Neutrophil (primary cell): ENCODE measurements around the gene MYO1D.

Experiments used
- H3K27ac ChIP-seq: fragments of 200-600 bp; sonication (generic); 2 replicates; pipeline ENCODE4 v1.5.1; 2016; ENCODE audit warnings: mild to moderate bottlenecking, moderate library complexity
- H3K27me3 ChIP-seq: fragments of 200-600 bp; sonication (generic); 2 replicates; pipeline ENCODE4 v1.6.0; 2016; ENCODE audit warnings: mild to moderate bottlenecking
- H3K36me3 ChIP-seq: fragments of 200-600 bp; sonication (generic); 2 replicates; pipeline ENCODE4 v1.5.1; 2017
- H3K4me1 ChIP-seq, 2 experiments: fragments of 200-600 bp in 1 of 2; sonication (generic) in 1 of 2; 1 replicate in 1 of 2; 2 replicates in 1 of 2; pipeline versions ENCODE4 v1.5.1 to v1.6.1; 2013 to 2016; ENCODE audit warnings: low read depth in 1 of 2, low read length in 1 of 2, mild to moderate bottlenecking in 1 of 2, moderate library complexity in 1 of 2; ENCODE audit not compliant: control insufficient read depth in 1 of 2, insufficient read depth in 1 of 2
- H3K4me3 ChIP-seq, 2 experiments: fragments of 200-600 bp in 1 of 2; sonication (generic) in 1 of 2; 1 replicate in 1 of 2; 2 replicates in 1 of 2; pipeline ENCODE4 v1.5.1; 2013 to 2016; ENCODE audit warnings: low read depth in 1 of 2, low read length in 1 of 2, mild to moderate bottlenecking in 1 of 2, moderate library complexity in 1 of 2
- H3K9me3 ChIP-seq: fragments of 200-600 bp; sonication (generic); 2 replicates; pipeline ENCODE4 v1.5.1; 2016
- CTCF ChIP-seq: fragments of 200-600 bp; sonication (generic); IDR thresholded peaks from 2 replicates; pipeline ENCODE4 v1.5.1; 2016; ENCODE audit warnings: antibody characterized with exemption

MYO1D gene

DNA sequence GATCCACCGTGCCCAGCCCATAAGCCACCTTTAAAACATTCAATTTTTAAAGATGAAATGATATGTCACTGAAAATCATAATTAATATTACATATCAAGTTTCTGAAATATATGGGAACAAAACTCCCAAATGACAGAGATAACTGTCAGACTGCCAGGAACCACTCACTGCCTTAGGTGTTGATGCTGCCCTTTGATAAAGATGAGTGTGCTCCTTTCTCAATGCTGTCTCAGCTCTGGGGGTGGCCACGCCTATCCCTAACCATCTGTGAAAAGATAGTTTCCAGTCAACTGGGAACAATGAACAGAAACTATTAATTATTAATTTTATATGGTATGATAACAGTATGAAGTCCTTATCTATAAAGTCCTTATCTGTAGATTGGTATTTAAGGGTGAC is 177.7 kb downstream of the MYO1D start:
- Histone ChIP-seq H3K9me3 (no peaks in the 10 kb centered on the region), H3K4me1 (no peaks in the 10 kb centered on the region), H3K27me3 (no peaks in the 10 kb centered on the region), H3K27ac (no peak overlapping the region), H3K4me3 (no peak overlapping the region), H3K36me3 (no peaks in the 10 kb centered on the region)
- TF ChIP-seq CTCF: no peak

- H3K4me1 ChIP-seq: no peaks in the 10 kb centered on the region
- no peaks in the 10 kb centered on the region for H3K27me3 ChIP-seq
- H3K27ac ChIP-seq: no peak overlapping the region
- no peaks in the 10 kb centered on the region for H3K36me3 ChIP-seq
- H3K9me3 ChIP-seq: no peaks in the 10 kb centered on the region
- no peak overlapping the region for H3K4me3 ChIP-seq
- no peak for TF ChIP-seq CTCF
These were observed 178.9 kb downstream of the MYO1D start for GRCh38 chr17:32697728-32698625.

DNA sequence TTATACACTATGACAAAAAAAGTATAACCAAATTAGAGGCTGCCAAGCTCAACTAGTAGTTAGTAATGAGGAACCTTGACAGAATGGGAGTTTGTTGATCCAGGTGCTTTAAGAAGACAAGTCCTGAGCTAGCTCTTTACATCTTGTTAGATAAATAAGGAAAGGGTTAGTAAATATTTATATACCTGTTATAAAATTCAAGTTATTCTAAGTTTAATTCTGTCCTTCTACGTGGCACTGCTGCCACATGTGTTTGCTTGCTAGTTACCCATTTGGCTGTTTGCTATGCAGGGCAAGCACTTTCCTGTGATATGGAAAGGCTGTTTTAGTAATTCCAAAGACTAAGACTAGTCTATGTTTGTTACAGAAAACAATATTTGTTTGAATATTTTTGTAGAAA is 180.5 kb downstream of the MYO1D start:
- Histone ChIP-seq H3K27me3 (no peaks in the 10 kb centered on the region), H3K4me3 (no peak overlapping the region), H3K9me3 (no peaks in the 10 kb centered on the region), H3K4me1 (no peaks in the 10 kb centered on the region), H3K36me3 (no peaks in the 10 kb centered on the region), H3K27ac (no peak overlapping the region)
- TF ChIP-seq CTCF: no peak

DNA sequence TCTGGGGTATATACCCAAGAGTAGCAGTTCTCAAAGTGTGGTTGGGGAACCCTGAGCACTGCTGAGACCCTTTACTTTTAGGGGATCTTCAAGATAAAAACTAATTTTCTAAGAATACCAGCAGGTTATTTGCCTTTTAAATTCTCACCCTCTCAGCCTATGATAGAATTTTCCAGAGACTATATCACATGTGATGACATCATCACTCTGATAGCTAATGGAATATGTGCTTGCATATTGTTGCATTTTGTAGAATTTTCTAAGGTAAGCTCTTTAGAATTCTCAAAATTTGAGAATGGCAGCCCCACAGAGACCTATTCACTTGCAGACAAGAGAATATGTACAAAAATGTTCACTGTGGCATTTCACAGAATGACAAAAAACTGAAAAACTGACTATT is 181.1 kb downstream of the MYO1D start:
- no peaks in the 10 kb centered on the region for H3K4me1 ChIP-seq
- H3K4me3 ChIP-seq: no peak overlapping the region
- TF ChIP-seq CTCF: no peak
- no peaks in the 10 kb centered on the region for H3K27me3 ChIP-seq
- H3K9me3 ChIP-seq: no peaks in the 10 kb centered on the region
- no peak overlapping the region for H3K27ac ChIP-seq
- no peaks in the 10 kb centered on the region for H3K36me3 ChIP-seq

DNA sequence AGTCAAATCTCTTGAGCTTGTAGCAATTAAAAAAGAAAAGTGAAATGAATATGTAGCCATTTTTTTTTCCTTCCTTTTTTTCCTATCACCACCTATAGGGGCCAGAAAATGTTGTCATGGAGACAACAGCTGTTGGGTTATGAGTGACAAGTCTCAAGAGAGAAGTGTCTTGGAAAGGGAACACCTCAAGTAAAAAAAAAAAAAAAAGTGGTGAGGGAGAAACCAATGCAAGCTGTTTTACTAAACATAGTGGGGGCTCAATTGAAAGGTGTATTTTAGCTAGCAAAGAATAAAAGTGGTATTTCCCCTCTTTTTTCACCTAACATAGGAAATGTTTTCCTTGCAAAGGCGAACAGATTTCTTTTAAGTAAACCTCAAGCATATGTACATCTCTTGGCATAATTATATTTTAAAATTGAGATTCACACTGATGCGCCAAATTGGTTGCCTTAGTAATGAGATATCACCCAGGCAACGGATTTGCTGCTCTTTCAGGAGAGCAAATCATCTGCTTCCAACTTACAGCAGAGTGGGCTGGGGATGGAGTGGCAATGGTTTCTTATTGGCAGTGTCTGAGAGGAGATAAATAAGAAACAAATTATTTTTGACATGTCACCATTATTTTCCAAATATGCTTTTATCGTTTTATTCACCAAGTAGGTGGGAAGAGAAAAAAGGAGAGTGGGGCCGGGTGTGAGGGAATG is 183.6 kb downstream of the MYO1D start:
- Histone ChIP-seq H3K4me1 (no peaks in the 10 kb centered on the region), H3K4me3 (no peak overlapping the region), H3K27ac (no peak overlapping the region), H3K27me3 (no peaks in the 10 kb centered on the region), H3K36me3 (no peaks in the 10 kb centered on the region), H3K9me3 (no peaks in the 10 kb centered on the region)
- no peak for TF ChIP-seq CTCF
